Activated CD8-positive, alpha-beta memory T cell treated with anti-CD3 and anti-CD28 coated beads, Interleukin-2, amount 10 ng/mL, durations not matched to agents 7 days and 5 days (primary cell): ENCODE measurements around the gene MTTP. TPM values are rescaled to one million over a fixed set of nuclear protein-coding genes. Genes with fewer than 3 reads are reported as not detected.

Experiments
- ATAC-seq: fragments of 150-1000 bp; cut with Tn5 transposase; one replicate; pipeline ENCODE4 v1.10.0; 2021; ENCODE audit warnings: moderate library complexity
- CTCF ChIA-PET: fragments of 350-600 bp; sonication (Branson Sonifier 250); formaldehyde crosslinking; loops from one replicate; lab custom pipeline; 2021; ENCODE audit warnings: antibody characterized with exemption; lab: Charles Lee
- DNase-seq: peaks from one replicate; pipeline ENCODE4 v3.0.0-alpha.2; 2020
- H3K27ac Mint-ChIP-seq: one replicate; pipeline ENCODE4 v1.8.0; 2021; ENCODE audit warnings: mild to moderate bottlenecking, mixed read lengths
- H3K27me3 Mint-ChIP-seq: one replicate; pipeline ENCODE4 v1.8.0; 2021; ENCODE audit warnings: mixed read lengths
- H3K36me3 Mint-ChIP-seq: one replicate; pipeline ENCODE4 v1.8.0; 2021; ENCODE audit warnings: mild to moderate bottlenecking, mixed read lengths
- H3K4me1 Mint-ChIP-seq: one replicate; pipeline ENCODE4 v1.8.0; 2021; ENCODE audit warnings: mixed read lengths
- H3K4me3 Mint-ChIP-seq: one replicate; pipeline ENCODE4 v1.8.0; 2021; ENCODE audit warnings: mild to moderate bottlenecking, moderate library complexity, mixed read lengths
- H3K9me3 Mint-ChIP-seq: one replicate; pipeline ENCODE4 v1.8.0; 2022; ENCODE audit warnings: low read depth, mixed read lengths
- total RNA-seq, 2 experiments: library from RNA; stranded (reverse); gene quantifications; one replicate each; pipeline ENCODE4 v1.2.3, GENCODE V29; 2021

The MTTP gene
- total RNA-seq, 2 experiments from 2014 or later: 0.61 TPM; not detected in 1

DNA sequence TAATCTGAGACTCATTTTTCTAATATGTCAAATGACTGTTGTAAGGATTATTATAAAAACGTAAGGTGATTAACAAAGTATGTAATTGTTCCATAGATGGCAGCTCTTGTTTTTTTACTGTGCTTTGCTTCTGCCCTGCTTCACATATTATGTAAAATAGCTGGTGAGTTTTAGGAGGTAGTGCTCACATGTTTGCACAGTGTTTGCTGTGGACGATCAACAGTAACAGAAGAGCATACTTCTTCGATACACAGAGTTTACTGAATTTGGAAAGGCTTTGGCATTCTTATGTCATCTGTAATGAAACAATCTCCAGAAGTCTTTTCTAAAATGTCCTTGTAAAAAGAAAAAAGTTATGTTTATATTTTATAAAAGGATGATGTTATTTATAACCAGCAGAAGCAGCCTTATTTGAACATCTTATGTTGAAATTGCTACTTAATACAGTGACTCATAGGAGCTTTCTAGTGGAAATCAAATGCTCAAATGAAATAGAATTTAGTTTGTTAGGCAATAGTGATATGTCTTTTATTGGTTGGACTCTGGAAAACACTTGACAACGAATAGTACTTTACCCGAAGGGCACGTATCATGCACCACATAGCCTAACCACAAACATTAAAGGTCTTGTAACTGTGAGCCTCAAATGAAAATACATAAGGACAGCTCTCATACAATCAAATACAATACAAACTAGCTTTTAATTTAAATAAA lies 1.9 kb upstream of the MTTP start:
- H3K4me1 Mint-ChIP-seq: peaks cover 3% of the 10 kb centered on the region
- no peak for ATAC-seq
- no peak overlapping the region for H3K4me3 Mint-ChIP-seq
- CTCF ChIA-PET: no interaction called here
- DNase-seq: no peak
- H3K9me3 Mint-ChIP-seq: no peaks in the 10 kb centered on the region
- H3K36me3 Mint-ChIP-seq: no peaks in the 10 kb centered on the region
- H3K27me3 Mint-ChIP-seq: peaks cover 51% of the 10 kb centered on the region
- no peak overlapping the region for H3K27ac Mint-ChIP-seq

DNA sequence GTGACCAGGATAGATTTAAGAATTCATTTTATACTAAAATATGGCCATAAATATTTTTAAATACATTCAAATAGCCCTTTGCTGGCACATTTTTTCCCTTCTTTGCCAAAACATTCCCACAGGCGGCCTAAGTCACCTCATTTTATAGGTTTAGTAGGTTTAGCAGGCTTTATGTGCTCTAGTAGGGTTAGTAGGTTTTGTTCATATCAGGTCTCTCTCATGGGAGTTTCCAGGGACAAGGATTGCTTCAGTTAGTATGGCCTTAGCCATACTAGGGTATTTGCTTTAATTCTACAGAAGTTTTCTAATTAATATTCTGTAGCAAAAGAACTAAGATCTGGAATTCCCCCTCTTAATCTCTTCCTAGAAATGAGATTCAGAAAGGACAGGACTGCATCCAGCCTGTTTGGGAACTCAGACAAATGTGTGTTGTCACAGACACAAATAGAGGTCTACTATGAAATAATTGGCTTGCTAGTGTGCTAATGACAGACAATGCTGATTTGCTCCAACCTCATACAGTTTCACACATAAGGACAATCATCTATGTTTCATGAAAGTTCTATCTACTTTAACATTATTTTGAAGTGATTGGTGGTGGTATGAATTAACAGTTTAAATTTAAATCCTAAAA lies 772 bp upstream of the MTTP start:
- Mint-ChIP-seq H3K4me3 (no peak overlapping the region), H3K9me3 (no peaks in the 10 kb centered on the region), H3K27me3 (peaks cover 51% of the 10 kb centered on the region), H3K36me3 (no peaks in the 10 kb centered on the region), H3K27ac (no peak overlapping the region), H3K4me1 (peaks cover 3% of the 10 kb centered on the region)
- no peak for ATAC-seq
- CTCF ChIA-PET: no interaction called here
- DNase-seq: no peak

DNA sequence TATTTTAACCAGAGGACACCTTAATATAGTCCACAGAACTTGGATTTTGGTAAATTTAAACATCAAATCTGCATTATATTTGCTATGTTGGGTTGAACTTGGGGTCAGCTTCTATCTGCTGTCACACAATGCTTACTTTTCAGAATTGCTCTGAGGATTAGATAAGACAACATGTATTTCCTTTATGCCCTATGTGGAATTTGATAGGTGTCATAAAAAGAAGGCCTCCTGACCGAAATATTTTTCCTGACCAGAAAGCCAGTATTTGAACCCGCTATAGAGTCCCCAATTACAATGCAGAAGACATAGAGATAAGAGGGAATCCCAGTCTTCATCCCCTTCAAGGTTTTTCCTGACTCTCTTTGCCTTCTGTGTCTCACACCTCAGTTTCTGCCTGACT lies 4.1 kb downstream of the MTTP start:
- no peak for DNase-seq
- no peak overlapping the region for H3K27ac Mint-ChIP-seq
- H3K27me3 Mint-ChIP-seq: peaks cover 57% of the 10 kb centered on the region
- H3K4me1 Mint-ChIP-seq: peaks cover 3% of the 10 kb centered on the region
- ATAC-seq: no peak
- H3K36me3 Mint-ChIP-seq: no peaks in the 10 kb centered on the region
- no peak overlapping the region for H3K4me3 Mint-ChIP-seq
- no peaks in the 10 kb centered on the region for H3K9me3 Mint-ChIP-seq
- CTCF ChIA-PET: no interaction called here

DNA sequence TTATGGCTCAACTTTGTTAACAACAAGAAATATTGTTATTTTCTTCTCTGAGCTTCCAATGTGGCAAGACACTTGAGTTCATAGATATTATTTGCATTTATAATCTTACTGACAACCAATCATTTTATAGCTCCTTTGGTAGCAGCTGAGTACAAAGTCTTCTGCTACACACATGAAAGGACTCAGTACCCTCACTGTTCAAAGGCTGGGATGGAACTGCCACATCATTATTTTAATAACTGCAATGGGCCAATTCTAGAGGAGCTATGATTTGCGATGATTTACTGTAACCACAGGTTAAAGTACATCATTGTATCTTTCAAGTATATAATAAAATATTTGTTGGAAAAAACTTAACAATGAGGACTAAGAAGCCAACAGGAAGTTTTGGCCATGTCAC lies 10.9 kb downstream of the MTTP start:
- Mint-ChIP-seq H3K27ac (no peak overlapping the region), H3K36me3 (no peaks in the 10 kb centered on the region), H3K27me3 (peaks cover 31% of the 10 kb centered on the region), H3K9me3 (no peaks in the 10 kb centered on the region), H3K4me3 (no peak overlapping the region), H3K4me1 (no peaks in the 10 kb centered on the region)
- no peak for ATAC-seq
- DNase-seq: no peak
- CTCF ChIA-PET: no interaction called here

DNA sequence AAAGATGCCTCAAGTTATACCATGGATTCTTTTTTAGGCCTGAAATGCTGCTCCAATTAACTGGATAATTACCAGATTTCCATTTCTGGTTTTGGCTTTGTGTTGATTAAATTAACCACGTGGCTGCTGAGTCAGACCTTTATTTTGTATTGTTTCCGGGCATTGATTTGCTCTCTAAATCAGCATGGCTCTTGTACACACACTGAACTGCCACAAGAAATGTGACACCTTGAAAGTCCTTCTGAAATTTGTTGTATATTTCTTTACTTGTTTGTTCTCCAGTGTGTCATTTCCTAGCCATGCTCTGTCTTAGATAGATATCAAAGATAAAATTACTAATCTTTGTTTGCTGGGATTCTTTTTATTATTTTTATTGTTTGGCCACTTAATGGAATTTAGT lies 11.7 kb downstream of the MTTP start:
- CTCF ChIA-PET: no interaction called here
- Mint-ChIP-seq H3K4me3 (no peak overlapping the region), H3K27ac (no peak overlapping the region)

DNA sequence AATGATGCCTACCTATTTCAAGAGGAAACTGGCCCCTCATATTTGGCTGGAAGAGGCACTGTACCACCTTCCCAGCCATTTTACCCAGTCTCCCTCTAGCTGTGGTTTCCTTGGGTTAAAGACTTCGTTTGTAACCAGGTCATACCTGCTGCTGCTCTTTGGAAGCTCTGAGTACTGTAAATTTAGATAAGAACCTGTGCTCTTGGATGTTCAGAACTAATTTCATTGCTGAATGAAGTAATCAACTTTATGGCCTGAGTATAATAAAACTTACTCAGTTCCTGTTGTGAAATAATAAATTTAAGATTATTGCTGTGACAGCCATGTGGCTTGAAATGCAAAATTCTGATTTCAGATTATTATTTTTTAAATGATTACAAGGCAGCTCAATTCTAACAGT lies 12.2 kb downstream of the MTTP start:
- CTCF ChIA-PET: no interaction called here
- no peaks in the 10 kb centered on the region for H3K4me1 Mint-ChIP-seq

More for the DNA sequence above, 11.7 kb downstream of the MTTP start:
- ATAC-seq (no peak), DNase-seq (no peak)
- H3K36me3 Mint-ChIP-seq: no peaks in the 10 kb centered on the region
- H3K4me1 Mint-ChIP-seq: no peaks in the 10 kb centered on the region
- no peaks in the 10 kb centered on the region for H3K9me3 Mint-ChIP-seq
- peaks cover 25% of the 10 kb centered on the region for H3K27me3 Mint-ChIP-seq

DNA sequence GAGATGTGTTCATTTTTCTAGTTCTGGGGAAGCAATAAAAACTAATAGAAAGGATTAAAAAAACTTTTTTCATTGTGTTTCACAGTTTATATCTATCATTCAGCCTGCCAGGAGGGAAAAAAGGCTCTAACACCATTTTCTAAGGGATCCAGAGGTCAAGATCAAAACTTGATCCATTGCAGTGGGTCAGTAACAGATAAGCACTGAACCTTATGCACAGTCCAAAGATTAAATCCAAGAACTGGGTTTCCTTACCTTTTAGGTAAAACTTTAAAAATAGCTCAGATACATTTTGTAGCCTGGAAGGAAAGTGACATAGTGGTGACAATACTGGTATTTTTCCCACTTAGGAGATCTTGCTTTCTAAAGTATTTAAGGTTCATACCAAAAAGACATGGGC lies 12.7 kb downstream of the MTTP start:
- Mint-ChIP-seq H3K9me3 (no peaks in the 10 kb centered on the region), H3K27ac (no peak overlapping the region), H3K27me3 (peaks cover 18% of the 10 kb centered on the region), H3K4me3 (no peak overlapping the region), H3K36me3 (no peaks in the 10 kb centered on the region), H3K4me1 (no peaks in the 10 kb centered on the region)
- ATAC-seq: no peak
- DNase-seq: no peak
- CTCF ChIA-PET: no interaction called here

More for the DNA sequence above, 12.2 kb downstream of the MTTP start:
- no peak overlapping the region for H3K27ac Mint-ChIP-seq
- no peaks in the 10 kb centered on the region for H3K9me3 Mint-ChIP-seq
- H3K4me3 Mint-ChIP-seq: no peak overlapping the region
- DNase-seq (no peak), ATAC-seq (no peak)
- peaks cover 23% of the 10 kb centered on the region for H3K27me3 Mint-ChIP-seq
- no peaks in the 10 kb centered on the region for H3K36me3 Mint-ChIP-seq

DNA sequence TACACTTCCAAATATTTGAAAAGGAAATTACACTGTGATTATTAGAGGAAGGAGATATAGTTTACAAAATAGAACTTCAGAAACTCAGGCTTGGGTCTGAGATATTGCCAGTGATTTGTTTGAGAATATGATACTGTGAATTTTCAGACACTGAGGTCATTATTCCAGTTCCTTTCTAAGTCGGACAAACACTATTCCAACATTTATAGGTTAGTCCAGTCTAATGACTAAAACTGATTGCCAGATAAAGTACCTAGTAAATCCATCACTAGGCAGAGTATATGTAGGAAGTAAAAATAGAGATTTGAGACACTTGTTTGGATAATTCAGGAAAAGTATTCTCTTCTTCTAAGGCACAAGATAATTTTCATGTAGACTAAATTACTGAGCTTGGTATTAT lies 13.2 kb downstream of the MTTP start:
- no peak for ATAC-seq
- CTCF ChIA-PET: no interaction called here
- H3K36me3 Mint-ChIP-seq: no peaks in the 10 kb centered on the region
- no peak overlapping the region for H3K4me3 Mint-ChIP-seq
- peaks cover 15% of the 10 kb centered on the region for H3K27me3 Mint-ChIP-seq
- no peaks in the 10 kb centered on the region for H3K9me3 Mint-ChIP-seq
- no peak overlapping the region for H3K27ac Mint-ChIP-seq
- no peaks in the 10 kb centered on the region for H3K4me1 Mint-ChIP-seq
- DNase-seq: no peak

DNA sequence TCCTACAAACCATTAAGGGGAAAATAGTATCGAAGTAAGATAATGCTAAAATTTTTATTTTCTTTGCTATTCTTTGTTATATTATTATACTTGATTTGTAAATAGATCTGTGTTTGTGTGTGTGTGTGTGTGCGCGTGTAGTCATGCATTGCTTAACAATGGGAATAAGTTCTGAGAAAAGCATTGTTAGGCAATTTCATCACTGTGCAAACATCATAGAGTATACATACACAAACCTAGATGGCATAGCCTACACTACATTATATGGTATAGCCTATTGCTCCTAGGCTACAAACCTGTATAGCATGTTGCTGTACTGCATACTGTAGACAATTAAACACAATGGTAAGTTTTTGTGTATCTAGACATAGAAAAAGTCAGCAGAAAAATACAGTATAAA lies 17.1 kb downstream of the MTTP start:
- CTCF ChIA-PET: interaction anchor here (1.2 kb wide), 1 partner anchor 216 kb away, joined by 3 read pairs; no protein-coding TSS in a partner anchor
- no peaks in the 10 kb centered on the region for H3K27me3 Mint-ChIP-seq

DNA sequence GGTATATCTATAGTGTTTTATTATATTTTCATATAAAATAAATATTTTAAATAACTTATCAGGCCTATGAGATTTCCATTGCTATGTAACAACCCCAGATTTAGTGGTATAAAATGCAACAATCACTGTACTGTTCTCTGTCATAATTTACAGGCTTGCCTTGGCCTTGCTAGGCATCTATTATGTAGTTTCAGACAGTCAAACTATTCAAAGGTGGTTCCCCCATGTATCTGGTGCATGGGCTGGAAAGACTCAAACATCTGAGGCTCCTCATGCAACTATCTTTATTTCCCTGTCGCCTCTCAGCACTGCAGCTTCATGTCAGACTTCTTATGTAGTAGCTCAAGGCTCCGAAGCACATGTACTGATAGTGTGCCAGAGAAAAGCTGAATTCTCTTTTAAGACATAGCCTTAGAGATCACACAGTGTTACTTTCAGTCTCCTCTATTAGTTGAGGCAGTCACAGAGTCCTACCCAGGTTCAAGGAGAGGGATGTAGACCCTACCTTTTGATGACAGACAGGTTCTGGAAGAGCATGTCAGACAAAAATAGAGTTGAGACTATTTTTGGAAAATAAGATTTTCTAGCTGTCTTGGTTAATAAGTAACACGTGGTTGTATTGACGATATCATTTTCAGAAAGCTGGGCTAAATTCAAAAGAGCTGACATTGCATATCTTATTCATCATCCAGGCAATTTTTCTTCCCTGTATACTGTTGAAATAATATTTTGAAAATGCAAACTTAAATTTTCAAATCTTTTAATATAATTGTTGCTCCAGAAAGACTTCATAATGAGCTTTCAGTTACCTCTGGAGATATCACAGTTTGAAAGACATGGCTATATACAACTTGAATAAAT lies 19.4 kb downstream of the MTTP start:
- H3K27ac Mint-ChIP-seq: no peak overlapping the region
- H3K36me3 Mint-ChIP-seq: no peaks in the 10 kb centered on the region
- DNase-seq (no peak), ATAC-seq (no peak)
- no peaks in the 10 kb centered on the region for H3K27me3 Mint-ChIP-seq
- no peaks in the 10 kb centered on the region for H3K4me1 Mint-ChIP-seq
- H3K9me3 Mint-ChIP-seq: no peaks in the 10 kb centered on the region
- CTCF ChIA-PET: no interaction called here
- H3K4me3 Mint-ChIP-seq: no peak overlapping the region

More for the DNA sequence above, 17.1 kb downstream of the MTTP start:
- no peak overlapping the region for H3K4me3 Mint-ChIP-seq
- H3K27ac Mint-ChIP-seq: no peak overlapping the region
- no peak for DNase-seq
- no peaks in the 10 kb centered on the region for H3K9me3 Mint-ChIP-seq
- ATAC-seq: no peak
- H3K4me1 Mint-ChIP-seq: no peaks in the 10 kb centered on the region
- no peaks in the 10 kb centered on the region for H3K36me3 Mint-ChIP-seq

DNA sequence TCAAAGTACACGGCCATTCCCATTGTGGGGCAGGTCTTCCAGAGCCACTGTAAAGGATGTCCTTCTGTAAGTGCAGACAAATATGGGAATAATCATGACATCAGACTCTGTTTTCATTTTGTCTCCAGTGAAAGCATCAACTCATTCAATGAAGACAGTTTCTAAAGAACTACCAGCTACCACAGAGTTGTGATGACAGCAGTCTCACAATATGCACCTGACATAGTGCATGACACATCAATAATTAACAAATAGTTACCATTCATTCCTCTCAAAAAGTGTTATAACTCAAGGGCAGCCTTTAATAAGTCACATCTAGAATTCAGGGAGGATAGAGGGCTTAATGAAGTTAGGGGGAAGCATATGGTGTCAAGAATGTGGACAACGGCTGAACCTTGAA lies 20.2 kb downstream of the MTTP start:
- no peaks in the 10 kb centered on the region for H3K27me3 Mint-ChIP-seq
- no peak overlapping the region for H3K27ac Mint-ChIP-seq
- no peaks in the 10 kb centered on the region for H3K9me3 Mint-ChIP-seq
- H3K4me3 Mint-ChIP-seq: no peak overlapping the region
- CTCF ChIA-PET: no interaction called here
- no peaks in the 10 kb centered on the region for H3K4me1 Mint-ChIP-seq
- ATAC-seq (no peak), DNase-seq (no peak)
- no peaks in the 10 kb centered on the region for H3K36me3 Mint-ChIP-seq

DNA sequence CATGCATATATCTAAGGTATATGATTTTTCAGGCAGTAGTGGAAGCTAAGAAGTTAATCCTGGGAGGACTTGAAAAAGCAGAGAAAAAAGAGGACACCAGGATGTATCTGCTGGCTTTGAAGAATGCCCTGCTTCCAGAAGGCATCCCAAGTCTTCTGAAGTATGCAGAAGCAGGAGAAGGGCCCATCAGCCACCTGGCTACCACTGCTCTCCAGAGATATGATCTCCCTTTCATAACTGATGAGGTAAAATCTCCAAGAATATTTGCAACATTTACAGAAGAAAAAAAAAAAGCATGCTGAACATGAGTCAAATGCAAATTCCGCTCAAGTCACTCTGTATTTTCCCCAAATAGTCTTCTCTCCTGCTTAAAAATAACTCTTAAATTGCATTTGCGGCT lies 32.1 kb downstream of the MTTP start:
- ATAC-seq (no peak), DNase-seq (no peak)
- CTCF ChIA-PET: no interaction called here
- Mint-ChIP-seq H3K36me3 (no peaks in the 10 kb centered on the region), H3K27ac (no peak overlapping the region), H3K27me3 (peaks cover 41% of the 10 kb centered on the region), H3K4me1 (no peaks in the 10 kb centered on the region), H3K4me3 (no peak overlapping the region), H3K9me3 (no peaks in the 10 kb centered on the region)

DNA sequence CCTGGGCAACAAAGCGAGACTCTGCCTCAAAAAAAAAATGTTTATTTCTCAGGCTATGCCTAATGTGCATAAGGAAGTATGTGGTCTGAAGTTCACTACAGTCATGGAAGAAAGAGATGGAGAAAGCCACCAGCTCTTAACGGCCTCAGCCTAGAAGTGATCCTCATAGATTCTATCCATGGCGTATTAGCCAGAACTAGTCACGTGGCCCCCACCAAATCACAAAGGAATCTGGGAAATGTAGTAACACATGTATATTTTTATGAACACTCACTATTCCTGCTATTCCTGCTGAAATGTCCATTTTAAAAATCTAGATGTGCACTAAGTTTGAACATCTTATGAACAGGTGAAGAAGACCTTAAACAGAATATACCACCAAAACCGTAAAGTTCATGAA lies 33.8 kb downstream of the MTTP start:
- DNase-seq (no peak), ATAC-seq (no peak)
- no peaks in the 10 kb centered on the region for H3K36me3 Mint-ChIP-seq
- CTCF ChIA-PET: no interaction called here
- no peaks in the 10 kb centered on the region for H3K9me3 Mint-ChIP-seq
- no peak overlapping the region for H3K4me3 Mint-ChIP-seq
- peaks cover 48% of the 10 kb centered on the region for H3K27me3 Mint-ChIP-seq
- H3K4me1 Mint-ChIP-seq: no peaks in the 10 kb centered on the region
- no peak overlapping the region for H3K27ac Mint-ChIP-seq
